ENCODE data around the gene TBC1D10A. TPM values are rescaled to one million over a fixed set of nuclear protein-coding genes. Genes with fewer than 3 reads are reported as not detected.

TBC1D10A gene
- total and polyA plus RNA-seq, 9 donors, result 6.1 to 39.3 (median 28.1) TPM

DNA sequence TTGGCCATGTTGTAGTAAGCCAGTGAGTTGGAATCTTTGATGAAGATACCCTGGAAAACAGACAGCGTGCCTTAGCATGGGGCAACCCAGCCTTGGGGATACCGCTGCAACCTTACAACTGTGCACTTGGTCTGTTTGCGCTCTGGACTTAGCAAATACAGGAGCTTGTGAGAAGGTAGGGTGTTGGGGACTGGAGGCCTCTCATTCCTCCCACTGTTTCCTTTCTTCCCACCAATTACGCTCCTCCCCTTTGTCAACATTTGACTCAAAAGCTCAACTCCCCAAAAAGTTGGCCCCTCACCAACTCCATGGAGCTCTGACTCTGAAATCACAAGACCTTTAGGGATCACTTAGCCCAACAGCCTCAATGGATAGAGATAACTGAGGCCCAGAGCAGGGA lies 7.9 kb upstream of the TBC1D10A start:
- Histone ChIP-seq H3K4me1 (ENCODE audit: insufficient read depth) (no peaks in the 10 kb centered on the region), H3K36me3 (no peaks in the 10 kb centered on the region), H3K9me3 (no peaks in the 10 kb centered on the region), H3K27ac (no peak overlapping the region), H3K27me3 (no peaks in the 10 kb centered on the region), H3K4me3 (no peak overlapping the region)
- intact Hi-C loops (cut with DNase I), result no loop called here
- DNase-seq, result no peak
- 87 to 96% (median 90%) methylated on average over 4 of the region's 4 CpGs for WGBS, 3 donors
- TF ChIP-seq EP300 (IDR thresholded peaks at IDR 0.05), result no peak
- TF ChIP-seq, protein P1, sequence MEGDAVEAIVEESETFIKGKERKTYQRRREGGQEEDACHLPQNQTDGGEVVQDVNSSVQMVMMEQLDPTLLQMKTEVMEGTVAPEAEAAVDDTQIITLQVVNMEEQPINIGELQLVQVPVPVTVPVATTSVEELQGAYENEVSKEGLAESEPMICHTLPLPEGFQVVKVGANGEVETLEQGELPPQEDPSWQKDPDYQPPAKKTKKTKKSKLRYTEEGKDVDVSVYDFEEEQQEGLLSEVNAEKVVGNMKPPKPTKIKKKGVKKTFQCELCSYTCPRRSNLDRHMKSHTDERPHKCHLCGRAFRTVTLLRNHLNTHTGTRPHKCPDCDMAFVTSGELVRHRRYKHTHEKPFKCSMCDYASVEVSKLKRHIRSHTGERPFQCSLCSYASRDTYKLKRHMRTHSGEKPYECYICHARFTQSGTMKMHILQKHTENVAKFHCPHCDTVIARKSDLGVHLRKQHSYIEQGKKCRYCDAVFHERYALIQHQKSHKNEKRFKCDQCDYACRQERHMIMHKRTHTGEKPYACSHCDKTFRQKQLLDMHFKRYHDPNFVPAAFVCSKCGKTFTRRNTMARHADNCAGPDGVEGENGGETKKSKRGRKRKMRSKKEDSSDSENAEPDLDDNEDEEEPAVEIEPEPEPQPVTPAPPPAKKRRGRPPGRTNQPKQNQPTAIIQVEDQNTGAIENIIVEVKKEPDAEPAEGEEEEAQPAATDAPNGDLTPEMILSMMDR (IDR thresholded peaks at IDR 0.05), result no peak
- TF ChIP-seq POLR2A (IDR thresholded peaks at IDR 0.05), result no peak

GRCh38 chr22:30333707-30334087 lies 7.0 kb upstream of the TBC1D10A start:
- H3K36me3 ChIP-seq, result no peaks in the 10 kb centered on the region
- no peaks in the 10 kb centered on the region for H3K9me3 ChIP-seq
- H3K27ac ChIP-seq, result no peak overlapping the region
- intact Hi-C loops (cut with DNase I), result no loop called here
- H3K27me3 ChIP-seq, result no peaks in the 10 kb centered on the region
- 73 to 81% (median 81%) methylated on average over 3 of the region's 3 CpGs for WGBS, 3 donors
- TF ChIP-seq POLR2A (IDR thresholded peaks at IDR 0.05) (no peak), EP300 (IDR thresholded peaks at IDR 0.05) (no peak)
- TF ChIP-seq, protein P1 (IDR thresholded peaks at IDR 0.05), result no peak
- H3K4me1 ChIP-seq (ENCODE audit: insufficient read depth), result no peaks in the 10 kb centered on the region
- H3K4me3 ChIP-seq, result no peak overlapping the region
- DNase-seq, result no peak

DNA sequence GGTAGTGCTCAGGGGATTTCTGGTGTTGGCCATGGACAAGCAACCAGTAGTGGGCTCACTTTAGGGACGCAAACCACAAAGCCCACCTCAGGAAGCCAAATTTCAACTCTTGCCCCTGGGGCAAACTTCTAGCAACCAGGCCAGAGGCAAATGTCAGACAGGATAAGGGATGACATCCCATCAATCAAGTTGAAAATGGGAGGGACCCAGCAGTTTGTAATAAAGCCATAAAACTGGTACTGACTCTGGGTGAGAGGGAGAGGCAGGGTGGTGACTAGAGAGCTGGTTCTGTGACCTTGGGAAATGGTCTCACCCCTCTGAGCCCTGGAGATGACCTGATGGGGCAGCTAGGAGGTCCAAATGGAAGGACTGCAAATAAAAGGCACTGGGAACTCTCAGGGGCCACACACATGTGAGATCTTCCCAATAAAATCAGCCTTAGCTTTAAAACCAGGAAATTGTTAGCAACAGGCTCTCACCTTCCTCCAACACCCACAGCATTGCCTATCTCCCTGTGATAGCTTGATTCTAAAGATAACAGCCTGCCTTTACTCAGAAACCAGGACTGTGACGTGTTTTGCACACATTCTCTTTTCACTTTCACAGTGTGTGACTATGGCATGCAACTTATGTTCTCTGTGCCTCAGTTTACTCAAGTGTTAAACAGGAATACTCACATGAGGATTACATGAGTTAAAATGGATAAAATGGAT lies 6.4 kb upstream of the TBC1D10A start:
- no peak overlapping the region for H3K4me3 ChIP-seq
- TF ChIP-seq EP300 (IDR thresholded peaks at IDR 0.05), result no peak
- TF ChIP-seq POLR2A (IDR thresholded peaks at IDR 0.05), result no peak
- TF ChIP-seq, protein P1 (IDR thresholded peaks at IDR 0.05), result no peak
- H3K27ac ChIP-seq, result no peak overlapping the region
- no peaks in the 10 kb centered on the region for H3K36me3 ChIP-seq
- no peaks in the 10 kb centered on the region for H3K9me3 ChIP-seq
- H3K27me3 ChIP-seq, result no peaks in the 10 kb centered on the region
- WGBS, 3 donors, result 89 to 96% (median 91%) methylated on average over 2 of the region's 2 CpGs
- DNase-seq, result no peak
- intact Hi-C loops (cut with DNase I), result no loop called here
- H3K4me1 ChIP-seq (ENCODE audit: insufficient read depth), result no peaks in the 10 kb centered on the region

GRCh38 chr22:30332551-30332950 lies 5.8 kb upstream of the TBC1D10A start:
- Histone ChIP-seq H3K27me3 (no peaks in the 10 kb centered on the region), H3K4me1 (ENCODE audit: insufficient read depth) (no peaks in the 10 kb centered on the region), H3K4me3 (no peak overlapping the region), H3K9me3 (no peaks in the 10 kb centered on the region), H3K27ac (no peak overlapping the region), H3K36me3 (no peaks in the 10 kb centered on the region)
- WGBS, 3 donors, result 67 to 86% (median 72%) methylated on average over 5 of the region's 5 CpGs
- DNase-seq, result no peak
- no peak for TF ChIP-seq POLR2A (IDR thresholded peaks at IDR 0.05)
- TF ChIP-seq, protein P1 (IDR thresholded peaks at IDR 0.05), result no peak
- no peak for TF ChIP-seq EP300 (IDR thresholded peaks at IDR 0.05)
- intact Hi-C loops (cut with DNase I), result no loop called here

Measured in ovary (tissue), 9 donors.